ENCODE measurements around the gene PDAP1.

GRCh38 chr7:99448855-99449254 lies 40.5 kb upstream of the PDAP1 start:
- TF ChIP-seq POLR2A (IDR thresholded peaks at IDR 0.05; ENCODE audit: low read depth, low read length) = no peak
- no peak for TF ChIP-seq RAD21 (IDR thresholded peaks at IDR 0.05; ENCODE audit: low read length)
- no peak for TF ChIP-seq ELK1 (IDR thresholded peaks at IDR 0.05; ENCODE audit: borderline replicate concordance, low read depth, low read length)
- no peak for TF ChIP-seq MXI1 (IDR thresholded peaks at IDR 0.05; ENCODE audit: borderline replicate concordance, low read depth, low read length)
- no peak for TF ChIP-seq SMC3 (IDR thresholded peaks at IDR 0.05; ENCODE audit: low read depth, low read length)
- TF ChIP-seq CHD1 (IDR thresholded peaks at IDR 0.05; ENCODE audit: low read depth, low read length) = no peak
- no peak for TF ChIP-seq CTCF (conservative IDR thresholded peaks at IDR 0.05; ENCODE audit: low read depth, low read length)
- no peak for TF ChIP-seq RFX5 (IDR thresholded peaks at IDR 0.05; ENCODE audit: low read depth, low read length)
- TF ChIP-seq CEBPB (IDR thresholded peaks at IDR 0.05; ENCODE audit: low read depth, low read length) = no peak
- TF ChIP-seq MAFK (IDR thresholded peaks at IDR 0.05; ENCODE audit: low read depth, low read length) = no peak
- TF ChIP-seq RCOR1 (IDR thresholded peaks at IDR 0.05; ENCODE audit: insufficient replicate concordance, low read length) = no peak
- TF ChIP-seq MAZ (IDR thresholded peaks at IDR 0.05; ENCODE audit: borderline replicate concordance, low read depth, low read length) = no peak

Data from IMR-90 (cell line).